ENCODE data around the gene DLG2. TPM values are rescaled to one million over a fixed set of nuclear protein-coding genes. Genes with fewer than 3 reads are reported as not detected.
"Not testable (repeated sequence)": the region's sequence is repeated elsewhere in the genome, so short reads cannot be mapped to it uniquely, and the experiment has no call there.

Gene DLG2
- total and polyA plus RNA-seq, 4 donors: 1.3 to 23.3 (median 10.9) TPM

DNA sequence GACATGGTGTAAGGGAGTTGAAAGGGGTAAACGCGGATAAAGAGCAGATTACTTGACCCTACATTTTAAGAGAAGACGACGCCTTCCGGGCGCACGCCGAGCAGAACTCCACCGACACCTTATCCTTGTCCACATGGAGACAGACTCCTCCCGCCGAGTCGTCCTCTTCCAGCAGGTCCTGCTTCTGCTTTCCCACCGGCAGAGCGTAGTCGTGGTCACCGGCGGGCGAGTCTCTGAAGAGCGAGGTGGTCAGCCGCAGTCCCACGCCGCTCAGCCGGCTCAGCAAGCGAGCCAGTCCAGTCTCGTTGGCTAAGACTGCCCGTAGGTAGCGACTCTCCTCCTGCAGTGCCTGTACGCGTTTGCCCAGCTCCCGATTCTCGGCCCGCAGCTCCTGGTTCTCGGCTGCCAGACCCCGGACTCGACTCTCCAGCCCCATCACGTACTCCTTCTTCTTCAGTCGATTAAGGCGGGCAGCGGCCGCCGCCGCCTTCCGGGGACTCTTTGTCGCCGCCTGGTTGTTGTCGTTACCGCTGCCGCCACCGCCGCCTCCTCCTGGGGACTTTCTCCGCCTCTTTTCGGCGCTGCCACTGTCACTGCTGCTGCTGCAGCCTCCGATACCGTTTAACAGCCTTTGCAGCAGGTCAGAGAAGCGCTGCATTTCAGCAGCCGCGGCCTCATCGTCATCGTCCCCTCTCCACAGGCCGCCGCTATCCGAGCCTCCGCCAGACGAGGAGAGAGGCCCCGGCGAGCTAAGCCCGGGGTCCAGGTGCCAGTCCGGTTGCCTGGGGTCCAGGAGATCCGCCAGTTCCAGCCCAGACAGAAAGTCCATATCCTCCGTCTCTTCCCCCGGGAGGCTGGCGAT, 36.8 kb upstream of the DLG2 start:
- peak; percentile 88 to 94 for DNase-seq
- intact Hi-C loops (cut with DNase I): loop anchor here in 1 of 2 donors (1.0 kb wide), 1 partner anchor 36 kb away; the partner anchor contains the start of gene TMEM126B
- no peaks in the 10 kb centered on the region for H3K36me3 ChIP-seq (ENCODE audit: control insufficient read depth in 1 of 2, insufficient read depth in 2 of 2, low read length in 1 of 2)
- WGBS, 2 donors: 0% methylated on average over 72 to 73 of the region's 73 CpGs
- peak overlapping the region; percentile 92 to 99 for H3K27ac ChIP-seq (ENCODE audit: low read depth in 1 of 2, low read length in 2 of 2)
- H3K27me3 ChIP-seq (ENCODE audit: control insufficient read depth in 1 of 2, insufficient read depth in 2 of 2, low read length in 1 of 2): no peaks in the 10 kb centered on the region
- ATAC-seq (ENCODE audit: low FRiP score): peak; percentile 88
- no peaks in the 10 kb centered on the region for H3K4me1 ChIP-seq (ENCODE audit: control insufficient read depth in 1 of 2, insufficient read depth in 2 of 2, low read length in 2 of 2)
- peak overlapping the region; percentile 45 to 59 for H3K4me3 ChIP-seq (ENCODE audit: low read length in 2 of 2)
- no peaks in the 10 kb centered on the region for H3K9me3 ChIP-seq (ENCODE audit: control insufficient read depth, low read length)

DNA sequence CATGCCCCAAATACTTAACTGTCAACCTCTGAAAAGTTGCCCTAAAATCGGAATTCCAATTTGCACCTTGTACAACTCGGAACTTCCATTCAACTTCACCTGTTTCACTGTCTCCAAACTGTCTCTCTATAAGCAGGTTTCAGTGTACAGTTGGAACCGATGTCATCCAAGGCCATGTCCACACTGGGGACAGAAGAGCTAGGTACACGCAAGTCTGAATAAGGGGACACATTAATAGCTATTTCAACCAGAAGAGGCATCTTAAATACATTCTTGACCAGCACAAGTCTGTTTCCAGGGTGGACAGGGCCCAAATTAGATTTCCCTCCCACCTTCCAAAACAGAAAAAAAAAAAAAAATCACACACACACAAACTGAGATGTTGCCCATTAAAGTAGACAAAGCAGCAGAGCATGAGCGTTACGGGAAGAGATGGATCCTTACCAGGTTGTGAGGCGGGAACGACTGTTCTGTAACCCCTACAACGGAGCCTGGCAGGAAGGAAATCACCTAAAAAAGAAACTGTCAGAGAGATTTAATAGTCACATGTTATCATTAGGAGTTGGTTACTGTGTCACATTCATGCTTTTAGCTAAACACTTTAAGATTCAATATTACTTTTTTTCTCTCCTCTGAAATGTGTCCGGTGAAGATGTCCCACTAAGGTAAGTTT, 36.1 kb upstream of the DLG2 start:
- Histone ChIP-seq H3K4me3 (ENCODE audit: low read length in 2 of 2) (peak overlapping the region; percentile 45 to 59), H3K27me3 (ENCODE audit: control insufficient read depth in 1 of 2, insufficient read depth in 2 of 2, low read length in 1 of 2) (no peaks in the 10 kb centered on the region), H3K27ac (ENCODE audit: low read depth in 1 of 2, low read length in 2 of 2) (peak overlapping the region in 1 of 2 donors; percentile 91), H3K9me3 (ENCODE audit: control insufficient read depth, low read length) (no peaks in the 10 kb centered on the region), H3K4me1 (ENCODE audit: control insufficient read depth in 1 of 2, insufficient read depth in 2 of 2, low read length in 2 of 2) (no peaks in the 10 kb centered on the region), H3K36me3 (ENCODE audit: control insufficient read depth in 1 of 2, insufficient read depth in 2 of 2, low read length in 1 of 2) (no peaks in the 10 kb centered on the region)
- intact Hi-C loops (cut with DNase I): no loop called here
- 2 to 3% methylated on average over 10 of the region's 10 CpGs for WGBS, 2 donors
- DNase-seq (no peak), ATAC-seq (ENCODE audit: low FRiP score) (no peak)

DNA sequence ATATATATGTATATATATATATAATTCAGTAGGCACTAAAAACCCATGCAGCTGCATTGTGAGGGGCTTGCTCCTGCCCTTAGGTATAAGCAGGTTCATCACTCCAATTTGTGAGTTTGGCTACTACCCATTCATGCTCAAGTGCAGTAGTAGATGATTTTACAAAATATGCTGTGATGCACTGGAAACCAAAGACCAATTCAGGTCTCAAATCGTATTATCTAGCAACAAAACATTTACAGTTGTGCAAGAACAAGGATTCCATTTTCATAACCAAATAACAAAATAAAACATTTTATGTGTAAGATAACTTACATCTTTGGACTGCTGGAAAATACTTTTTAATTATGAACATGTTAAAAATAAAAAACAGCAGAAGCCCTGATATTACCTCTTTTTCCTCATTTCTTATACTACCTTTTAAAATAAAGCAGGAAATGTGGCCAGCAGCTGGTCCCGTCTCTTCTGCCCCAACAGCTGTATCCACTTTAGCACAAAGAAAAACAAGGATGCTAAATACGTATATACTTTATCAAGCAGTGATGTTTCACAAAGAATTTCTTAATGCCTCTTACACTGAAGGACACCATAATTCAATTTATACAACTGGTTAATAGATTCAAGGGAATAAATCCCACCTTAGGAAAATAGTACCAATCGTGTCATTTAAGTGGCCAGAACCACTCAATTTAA, 35.0 kb upstream of the DLG2 start:
- Histone ChIP-seq H3K9me3 (ENCODE audit: control insufficient read depth, low read length) (no peaks in the 10 kb centered on the region), H3K4me1 (ENCODE audit: control insufficient read depth in 1 of 2, insufficient read depth in 2 of 2, low read length in 2 of 2) (no peaks in the 10 kb centered on the region), H3K4me3 (ENCODE audit: low read length in 2 of 2) (peak overlapping the region; percentile 27 to 40), H3K36me3 (ENCODE audit: control insufficient read depth in 1 of 2, insufficient read depth in 2 of 2, low read length in 1 of 2) (no peaks in the 10 kb centered on the region), H3K27me3 (ENCODE audit: control insufficient read depth in 1 of 2, insufficient read depth in 2 of 2, low read length in 1 of 2) (no peaks in the 10 kb centered on the region), H3K27ac (ENCODE audit: low read depth in 1 of 2, low read length in 2 of 2) (no peak overlapping the region)
- 2 to 3% methylated on average over 4 of the region's 4 CpGs for WGBS, 2 donors
- no peak for DNase-seq
- intact Hi-C loops (cut with DNase I): no loop called here
- ATAC-seq (ENCODE audit: low FRiP score): no peak

- DNase-seq (no peak), ATAC-seq (ENCODE audit: low FRiP score) (no peak)
- intact Hi-C loops (cut with DNase I): no loop called here
- H3K9me3 ChIP-seq (ENCODE audit: control insufficient read depth, low read length): no peaks in the 10 kb centered on the region
- H3K27me3 ChIP-seq (ENCODE audit: control insufficient read depth in 1 of 2, insufficient read depth in 2 of 2, low read length in 1 of 2): no peaks in the 10 kb centered on the region
- H3K27ac ChIP-seq (ENCODE audit: low read depth in 1 of 2, low read length in 2 of 2): no peak overlapping the region
- 13 to 24% methylated on average over 1 of the region's 1 CpG for WGBS, 2 donors
- H3K4me1 ChIP-seq (ENCODE audit: control insufficient read depth in 1 of 2, insufficient read depth in 2 of 2, low read length in 2 of 2): no peaks in the 10 kb centered on the region
- H3K36me3 ChIP-seq (ENCODE audit: control insufficient read depth in 1 of 2, insufficient read depth in 2 of 2, low read length in 1 of 2): no peaks in the 10 kb centered on the region
- H3K4me3 ChIP-seq (ENCODE audit: low read length in 2 of 2): no peak overlapping the region
Measured at GRCh38 chr11:85658180-85658579, 31.0 kb upstream of the DLG2 start.

GRCh38 chr11:85656777-85657176, 29.6 kb upstream of the DLG2 start:
- 79 to 82% methylated on average over 1 of the region's 1 CpG for WGBS, 2 donors
- Histone ChIP-seq H3K36me3 (ENCODE audit: control insufficient read depth in 1 of 2, insufficient read depth in 2 of 2, low read length in 1 of 2) (no peaks in the 10 kb centered on the region), H3K4me1 (ENCODE audit: control insufficient read depth in 1 of 2, insufficient read depth in 2 of 2, low read length in 2 of 2) (no peaks in the 10 kb centered on the region), H3K9me3 (ENCODE audit: control insufficient read depth, low read length) (no peaks in the 10 kb centered on the region), H3K27me3 (ENCODE audit: control insufficient read depth in 1 of 2, insufficient read depth in 2 of 2, low read length in 1 of 2) (no peaks in the 10 kb centered on the region), H3K4me3 (ENCODE audit: low read length in 2 of 2) (no peak overlapping the region), H3K27ac (ENCODE audit: low read depth in 1 of 2, low read length in 2 of 2) (no peak overlapping the region)
- no peak for DNase-seq
- intact Hi-C loops (cut with DNase I): no loop called here
- no peak for ATAC-seq (ENCODE audit: low FRiP score)

DNA sequence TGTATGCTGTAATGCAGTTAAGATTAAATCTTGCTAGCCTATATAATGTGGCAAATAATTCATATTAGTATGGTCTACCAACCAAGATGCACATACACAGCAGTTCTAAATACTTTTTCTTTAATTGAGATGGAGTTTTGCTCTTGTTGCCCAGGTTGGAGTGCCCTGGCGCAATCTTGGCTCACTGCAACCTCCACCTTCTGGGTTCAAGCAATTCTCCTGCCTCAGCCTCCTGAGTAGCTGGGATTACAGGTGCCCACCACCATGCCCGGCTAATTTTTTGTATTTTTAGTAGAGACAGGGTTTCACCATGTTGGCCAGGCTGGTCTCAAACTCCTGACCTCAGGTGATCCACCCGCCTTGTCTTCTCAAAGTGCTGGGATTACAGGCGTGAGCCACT, 27.2 kb upstream of the DLG2 start:
- ATAC-seq (ENCODE audit: low FRiP score); H3K36me3 ChIP-seq (ENCODE audit: control insufficient read depth in 1 of 2, insufficient read depth in 2 of 2, low read length in 1 of 2); H3K4me3 ChIP-seq (ENCODE audit: low read length in 2 of 2): not testable (repeated sequence)

DNA sequence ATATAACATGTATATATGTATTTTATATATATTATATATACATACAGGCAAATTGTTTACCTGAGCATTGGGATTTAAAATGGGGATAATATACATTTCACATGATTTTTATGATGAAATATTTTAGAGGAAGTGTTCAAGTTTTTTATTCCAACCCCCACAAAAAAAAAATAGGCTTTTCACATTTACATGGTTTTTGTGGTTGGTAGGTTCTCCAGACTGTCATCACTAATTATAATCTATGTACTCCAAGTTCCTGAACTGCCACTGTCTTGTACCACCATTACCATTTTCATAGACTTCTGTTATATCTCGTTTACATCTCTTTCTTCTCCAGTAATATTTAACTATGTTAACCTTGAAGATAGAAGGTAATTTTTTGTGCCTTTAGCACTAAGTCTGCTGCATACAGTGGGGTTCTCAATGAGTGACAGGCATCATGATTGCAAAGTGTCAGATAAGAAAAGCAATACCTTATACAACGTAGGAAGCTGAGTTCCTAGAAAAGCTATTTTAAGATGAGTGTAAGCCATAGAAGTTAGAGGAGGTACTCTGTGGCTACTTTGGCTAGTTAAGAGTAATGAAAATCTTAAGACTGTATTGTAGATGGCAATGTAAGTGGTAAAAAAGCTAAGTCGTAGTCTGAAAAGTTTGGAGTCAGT, 25.8 kb upstream of the DLG2 start:
- ATAC-seq (ENCODE audit: low FRiP score) (no peak), DNase-seq (no peak)
- WGBS, 2 donors: 56% methylated on average over 3 of the region's 3 CpGs
- no peaks in the 10 kb centered on the region for H3K27me3 ChIP-seq (ENCODE audit: control insufficient read depth in 1 of 2, insufficient read depth in 2 of 2, low read length in 1 of 2)
- H3K4me1 ChIP-seq (ENCODE audit: control insufficient read depth in 1 of 2, insufficient read depth in 2 of 2, low read length in 2 of 2): no peaks in the 10 kb centered on the region
- H3K4me3 ChIP-seq (ENCODE audit: low read length in 2 of 2): no peak overlapping the region
- H3K27ac ChIP-seq (ENCODE audit: low read depth in 1 of 2, low read length in 2 of 2): no peak overlapping the region
- intact Hi-C loops (cut with DNase I): no loop called here
- H3K36me3 ChIP-seq (ENCODE audit: control insufficient read depth in 1 of 2, insufficient read depth in 2 of 2, low read length in 1 of 2): peaks cover 0 to 2% of the 10 kb centered on the region in 2 donors
- no peaks in the 10 kb centered on the region for H3K9me3 ChIP-seq (ENCODE audit: control insufficient read depth, low read length)

More for the DNA sequence above, 27.2 kb upstream of the DLG2 start:
- H3K27me3 ChIP-seq (ENCODE audit: control insufficient read depth in 1 of 2, insufficient read depth in 2 of 2, low read length in 1 of 2); H3K4me1 ChIP-seq (ENCODE audit: control insufficient read depth in 1 of 2, insufficient read depth in 2 of 2, low read length in 2 of 2); H3K9me3 ChIP-seq (ENCODE audit: control insufficient read depth, low read length); intact Hi-C loops (cut with DNase I); H3K27ac ChIP-seq (ENCODE audit: low read depth in 1 of 2, low read length in 2 of 2); DNase-seq: not testable (repeated sequence)
- WGBS, 2 donors: 92 to 95% methylated on average over 4 of the region's 4 CpGs

DNA sequence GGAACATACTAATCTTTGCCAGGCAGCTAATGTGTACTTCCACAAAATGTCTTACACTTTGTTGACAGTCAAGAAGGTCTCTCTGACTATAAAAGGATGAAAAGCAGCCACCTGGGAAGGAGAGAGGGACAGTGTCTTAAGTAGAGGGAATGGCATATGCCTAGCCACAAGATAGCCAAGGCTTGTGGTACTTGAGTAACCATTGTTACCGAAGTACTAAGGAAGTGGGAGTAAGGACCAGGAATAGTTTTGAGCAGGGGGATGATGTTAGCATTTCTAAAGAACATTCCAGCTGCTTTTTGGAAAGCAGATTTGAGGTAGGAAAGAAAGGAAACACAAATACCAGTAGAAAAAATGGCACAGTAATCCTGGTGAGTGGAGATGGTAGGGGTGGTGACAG, 24.0 kb upstream of the DLG2 start:
- H3K4me3 ChIP-seq (ENCODE audit: low read length in 2 of 2): no peak overlapping the region
- no peaks in the 10 kb centered on the region for H3K27me3 ChIP-seq (ENCODE audit: control insufficient read depth in 1 of 2, insufficient read depth in 2 of 2, low read length in 1 of 2)
- 85 to 87% methylated on average over 1 of the region's 1 CpG for WGBS, 2 donors
- H3K4me1 ChIP-seq (ENCODE audit: control insufficient read depth in 1 of 2, insufficient read depth in 2 of 2, low read length in 2 of 2): no peaks in the 10 kb centered on the region
- H3K9me3 ChIP-seq (ENCODE audit: control insufficient read depth, low read length): no peaks in the 10 kb centered on the region
- H3K36me3 ChIP-seq (ENCODE audit: control insufficient read depth in 1 of 2, insufficient read depth in 2 of 2, low read length in 1 of 2): peaks cover 0 to 2% of the 10 kb centered on the region in 2 donors
- ATAC-seq (ENCODE audit: low FRiP score) (no peak), DNase-seq (no peak)
- intact Hi-C loops (cut with DNase I): no loop called here
- H3K27ac ChIP-seq (ENCODE audit: low read depth in 1 of 2, low read length in 2 of 2): no peak overlapping the region

Data from aorta (tissue), 5 donors.